HG02938 (cell line): ENCODE results near the gene TOR3A.

ENCODE experiments used
- ATAC-seq: cut with Tn5 transposase; IDR thresholded peaks from one replicate; pipeline ENCODE4 v1.9.1; 2021; ENCODE audit warnings: mild to moderate bottlenecking, moderate library complexity; ENCODE audit not compliant: unreplicated experiment

TOR3A gene

DNA sequence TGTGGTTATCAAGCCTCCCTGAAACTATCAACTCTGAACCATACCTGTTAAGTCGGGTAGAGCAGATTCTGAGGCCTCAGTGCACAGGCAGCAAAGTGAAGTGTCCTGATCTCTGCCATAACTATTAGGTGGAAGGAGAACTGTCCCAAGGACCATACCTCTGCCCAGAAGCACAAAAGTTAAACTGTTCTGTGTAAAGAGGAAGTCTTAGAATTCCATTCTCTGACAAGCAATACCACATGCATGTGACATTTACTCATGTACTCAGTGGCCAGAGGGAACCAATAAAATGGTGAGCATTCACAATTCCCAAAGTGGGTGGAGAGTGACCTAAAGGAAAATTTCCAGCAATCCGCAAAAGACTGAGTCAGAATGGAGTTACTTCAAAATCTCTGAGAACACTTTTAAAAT is 61.0 kb downstream of the TOR3A start:
- no peak for ATAC-seq

DNA sequence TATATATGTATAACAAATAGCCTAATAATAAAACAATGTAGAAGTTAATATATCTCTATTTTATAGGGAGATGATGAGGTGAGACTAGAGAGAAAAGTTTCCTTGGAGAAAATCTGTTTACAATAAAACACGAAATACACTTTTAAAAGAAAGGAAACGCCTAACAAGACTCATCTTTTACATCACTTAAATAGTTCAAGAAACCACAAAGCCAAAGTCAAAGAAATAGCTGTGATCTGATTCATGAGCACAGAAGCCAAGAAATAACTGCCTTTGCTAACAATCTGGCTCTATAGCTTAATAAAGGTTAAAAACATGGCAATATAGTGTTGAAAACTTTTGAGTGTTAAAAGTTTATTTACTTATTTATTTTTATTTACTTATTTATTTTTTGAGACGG is 61.5 kb downstream of the TOR3A start:
- no peak for ATAC-seq

DNA sequence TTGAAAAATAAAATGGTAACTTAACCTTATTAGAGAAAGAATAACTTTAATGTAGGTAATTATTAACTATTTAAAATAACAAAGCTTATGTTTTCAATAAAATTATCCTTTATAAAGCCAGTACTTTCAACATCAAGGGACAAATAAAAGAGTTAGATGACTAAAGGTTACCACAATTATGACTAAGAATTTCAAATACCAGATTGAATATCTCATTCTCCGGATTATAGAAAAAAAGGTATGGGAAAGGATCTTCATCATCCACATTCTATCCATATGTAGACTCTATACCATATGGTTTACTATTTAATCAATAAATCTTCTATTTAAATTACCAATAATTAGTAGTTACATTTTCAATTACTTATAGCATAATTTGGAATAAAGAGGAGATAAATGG is 62.8 kb downstream of the TOR3A start:
- no peak for ATAC-seq

DNA sequence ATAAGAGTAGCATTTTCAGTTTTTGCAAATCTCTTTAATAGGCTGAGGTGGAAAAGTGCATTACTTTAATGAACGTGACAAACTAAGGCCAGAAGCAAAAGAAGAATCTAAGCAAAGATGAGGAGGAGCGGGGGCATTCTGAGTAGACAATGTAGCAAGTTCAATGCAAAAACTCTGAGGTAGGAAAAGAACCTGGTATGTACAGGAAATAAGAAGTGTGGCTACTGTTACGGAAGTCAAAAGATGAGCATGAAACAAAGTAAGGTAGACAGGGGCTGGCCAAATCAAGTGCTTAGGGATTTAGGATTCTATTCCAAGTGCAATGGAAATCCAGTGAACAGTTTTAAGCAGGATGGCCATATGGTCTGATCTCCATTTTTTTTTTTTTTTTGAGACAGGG is 63.7 kb downstream of the TOR3A start:
- no peak for ATAC-seq
